ENCODE results near the gene DCST1. TPM values are rescaled to one million over a fixed set of nuclear protein-coding genes. Genes with fewer than 3 reads are reported as not detected.

The DCST1 gene
- total RNA-seq, 1 donor from 2014 or later, result not detected

DNA sequence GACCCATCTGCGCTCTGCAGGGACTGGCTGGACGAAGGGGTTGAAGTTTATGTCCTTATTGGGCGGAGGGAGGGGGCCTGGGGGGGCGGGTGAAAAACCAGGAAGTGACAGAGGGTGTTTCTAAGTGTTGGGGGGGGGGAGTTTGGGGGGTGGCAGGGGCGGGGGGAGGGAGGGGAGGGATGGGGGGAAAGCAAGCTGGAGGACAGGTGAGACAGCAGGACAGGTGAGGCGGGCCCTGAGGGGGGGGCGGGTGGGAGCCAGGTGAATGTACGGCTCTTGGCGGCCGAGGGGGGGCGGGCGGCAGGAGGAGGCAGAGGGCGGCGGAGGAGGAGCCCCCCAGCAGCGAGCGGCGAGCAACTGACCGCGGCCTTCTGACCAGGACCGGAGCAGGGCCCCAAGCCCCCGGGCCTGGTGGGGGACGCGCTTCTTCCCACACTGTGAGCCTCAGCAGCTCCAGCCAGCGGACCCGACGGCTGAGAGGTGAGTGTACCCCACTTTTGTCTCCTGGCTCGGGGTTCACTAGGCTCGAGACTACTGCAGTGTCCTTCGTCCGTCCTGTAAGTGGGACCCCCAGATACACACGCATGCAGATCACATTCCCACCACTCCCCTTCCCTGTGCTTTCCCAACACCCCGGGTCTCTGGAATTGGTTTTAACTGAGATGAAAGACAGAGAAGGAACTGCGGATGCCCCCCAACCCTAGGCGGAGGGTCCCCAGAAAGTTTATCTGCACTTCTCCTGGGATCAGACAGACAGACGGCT is 31.0 kb upstream of the DCST1 start, which contains the start of gene ZBTB7B:
Gene ZBTB7B (plus strand): TSS at position 339 of the 763 bp plus-strand sequence. CDS start 11,859 bp downstream, outside the sequence.
- H3K9me3 Mint-ChIP-seq, result no peaks in the 10 kb centered on the region
- H3K36me3 Mint-ChIP-seq (ENCODE audit: low read depth), result no peaks in the 10 kb centered on the region
- H3K4me3 Mint-ChIP-seq, result peak within 1 kb of the TSS; percentile 93
- DNase-seq (ENCODE audit: low read depth, low spot score), result no peak
- no peaks in the 10 kb centered on the region for H3K27me3 Mint-ChIP-seq (ENCODE audit: low read depth)
- peak within 1 kb of the TSS; percentile 50 for H3K27ac Mint-ChIP-seq (ENCODE audit: unreplicated experiment)
- TF ChIP-seq CTCF (conservative IDR thresholded peaks at IDR 0.05), result no peak
- H3K4me1 Mint-ChIP-seq, result peaks cover 36% of the 10 kb centered on the region

DNA sequence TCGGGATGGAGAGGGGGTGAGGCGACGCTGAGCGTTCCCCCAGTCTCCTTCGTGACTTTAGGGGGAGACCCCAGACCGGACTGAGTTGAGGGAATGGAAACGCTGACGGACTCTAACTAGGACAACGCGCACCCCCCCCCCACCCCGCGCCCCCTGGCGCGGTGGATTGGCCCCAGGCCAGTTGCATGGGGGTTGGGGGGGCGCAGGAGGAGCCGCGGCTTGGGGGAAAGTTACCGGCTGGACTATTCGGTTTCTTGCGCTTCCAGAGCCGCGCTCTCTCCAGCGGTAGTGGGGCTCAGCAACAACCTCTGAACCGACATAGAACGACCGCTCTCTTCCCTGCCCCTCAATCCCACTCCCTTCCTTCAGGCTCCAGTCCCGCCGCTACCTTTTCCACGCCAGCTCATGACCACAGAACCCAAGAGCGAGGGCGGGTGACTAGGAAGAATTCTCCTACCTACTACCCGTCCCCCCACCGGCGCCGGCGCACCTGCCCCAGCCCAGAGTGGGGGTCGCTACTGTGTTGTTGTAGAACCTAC is 30.3 kb upstream of the DCST1 start:
- peak overlapping the region; percentile 93 for H3K4me3 Mint-ChIP-seq
- no peaks in the 10 kb centered on the region for H3K27me3 Mint-ChIP-seq (ENCODE audit: low read depth)
- DNase-seq (ENCODE audit: low read depth, low spot score), result no peak

GRCh38 chr1:155003766-155004351 is 29.8 kb upstream of the DCST1 start:
- peak overlapping the region; percentile 50 for H3K27ac Mint-ChIP-seq (ENCODE audit: unreplicated experiment)
- H3K4me1 Mint-ChIP-seq, result peaks cover 35% of the 10 kb centered on the region
- no peaks in the 10 kb centered on the region for H3K27me3 Mint-ChIP-seq (ENCODE audit: low read depth)
- H3K9me3 Mint-ChIP-seq, result no peaks in the 10 kb centered on the region
- H3K4me3 Mint-ChIP-seq, result peak overlapping the region; percentile 93
- no peaks in the 10 kb centered on the region for H3K36me3 Mint-ChIP-seq (ENCODE audit: low read depth)
- TF ChIP-seq CTCF (conservative IDR thresholded peaks at IDR 0.05), result no peak
- DNase-seq (ENCODE audit: low read depth, low spot score), result no peak

More for the DNA sequence above, 30.3 kb upstream of the DCST1 start:
- H3K4me1 Mint-ChIP-seq, result peaks cover 36% of the 10 kb centered on the region
- peak overlapping the region; percentile 50 for H3K27ac Mint-ChIP-seq (ENCODE audit: unreplicated experiment)
- no peaks in the 10 kb centered on the region for H3K9me3 Mint-ChIP-seq
- H3K36me3 Mint-ChIP-seq (ENCODE audit: low read depth), result no peaks in the 10 kb centered on the region
- no peak for TF ChIP-seq CTCF (conservative IDR thresholded peaks at IDR 0.05)

DNA sequence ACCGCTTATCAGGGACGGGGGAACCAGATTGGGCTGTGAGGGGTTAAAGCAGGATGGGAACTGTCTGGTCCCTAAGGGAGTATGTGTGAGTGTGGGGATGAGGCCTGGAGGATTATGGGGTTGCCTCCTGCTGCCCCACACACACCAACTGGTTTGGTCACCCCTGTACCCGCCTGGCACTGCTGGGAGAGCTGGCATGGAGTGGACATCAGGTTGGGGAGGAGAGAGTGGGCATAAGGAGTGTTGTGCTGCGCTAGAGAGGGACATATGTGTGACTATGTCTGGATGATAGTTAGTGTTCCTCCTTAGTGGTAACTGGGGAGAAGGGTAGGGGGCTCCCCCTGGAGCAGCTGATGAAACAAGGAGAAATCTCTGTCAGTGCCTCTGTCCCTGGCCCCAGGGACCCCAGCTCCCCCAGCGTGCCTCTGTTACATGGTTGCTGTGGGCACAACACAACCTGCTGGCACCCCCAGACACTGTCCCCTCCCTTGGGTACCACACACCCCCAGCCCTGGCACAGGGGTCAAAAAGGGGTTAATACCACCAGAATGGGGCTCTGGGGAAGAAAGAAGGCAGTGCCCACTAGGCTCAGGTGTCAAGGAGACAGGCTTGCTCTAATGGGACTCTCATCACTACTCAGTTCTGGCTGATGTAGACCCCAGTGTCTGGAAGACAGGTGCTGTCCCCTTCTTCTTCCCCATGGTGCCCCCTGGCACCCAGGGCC is 29.1 kb upstream of the DCST1 start:
- Mint-ChIP-seq H3K4me3 (peak overlapping the region; percentile 87), H3K27me3 (ENCODE audit: low read depth) (no peaks in the 10 kb centered on the region), H3K27ac (ENCODE audit: unreplicated experiment) (peak overlapping the region; percentile 67), H3K9me3 (no peaks in the 10 kb centered on the region), H3K36me3 (ENCODE audit: low read depth) (no peaks in the 10 kb centered on the region), H3K4me1 (peaks cover 31% of the 10 kb centered on the region)
- no peak for TF ChIP-seq CTCF (conservative IDR thresholded peaks at IDR 0.05)
- DNase-seq (ENCODE audit: low read depth, low spot score), result no peak

All from neural crest cell (in vitro differentiated cells).